NCI-H1436 treated with DMSO at 0.1 percent for 48 hours (cell line): ENCODE results near the gene FKBP1B.
A peak's percentile ranks its signal among the peaks of the same experiment; 100 is the strongest.
"Not testable (repeated sequence)": the region's sequence is repeated elsewhere in the genome, so short reads cannot be mapped to it uniquely, and the experiment has no call there.

ENCODE experiments used
- DNase-seq: peaks from one replicate; lab custom pipeline; 2025; lab: John Stamatoyannopoulos, UW

The FKBP1B gene

DNA sequence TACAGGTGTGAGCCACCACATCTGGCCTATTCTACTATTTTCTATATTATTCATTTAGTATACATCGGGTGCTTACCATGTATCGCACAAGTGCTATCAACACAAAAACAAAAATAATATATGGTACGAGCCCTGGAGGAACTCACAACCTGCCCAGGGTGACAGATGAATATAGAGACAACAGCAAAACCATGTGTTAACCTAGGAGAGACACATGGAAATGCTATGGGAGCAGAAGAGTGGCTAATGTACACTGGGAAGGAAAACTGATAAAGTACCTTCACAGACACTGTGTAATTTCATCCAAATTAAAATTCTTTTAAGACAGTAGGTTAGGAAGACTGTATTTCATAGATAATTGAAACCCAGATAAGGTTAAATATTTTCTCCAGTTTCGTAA lies 22.7 kb downstream of the FKBP1B start:
- DNase-seq: no peak

DNA sequence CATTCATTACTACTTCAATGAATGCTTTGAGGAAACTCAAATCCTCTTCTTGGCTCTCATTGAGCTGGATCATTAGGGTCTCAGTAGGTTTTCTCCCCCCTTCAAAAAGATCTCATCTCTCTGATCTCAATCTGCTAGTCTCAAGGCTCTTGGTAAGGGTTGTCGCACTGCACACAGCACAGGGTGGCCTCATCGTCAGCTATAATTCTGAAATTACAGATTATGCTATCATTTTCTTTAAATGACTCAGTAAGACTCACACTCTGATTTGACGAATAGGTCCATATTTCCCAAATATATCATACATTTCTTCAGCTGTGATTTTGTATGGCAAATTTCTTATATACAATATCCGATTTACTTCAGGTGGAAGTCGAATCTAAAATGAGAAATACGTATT lies 24.3 kb downstream of the FKBP1B start:
- DNase-seq: no peak

- no peak for DNase-seq
Observed at GRCh38 chr2:24075259-24075658, 25.7 kb downstream of the FKBP1B start.

- DNase-seq: peak; percentile 97
Observed at GRCh38 chr2:24075915-24076848, 26.6 kb downstream of the FKBP1B start, which contains the start of gene SF3B6. SF3B6 (minus strand) TSS chr2:24076326; CDS start chr2:24076229, 97 bp downstream.

- DNase-seq: no peak
Observed at GRCh38 chr2:24076849-24077534, 27.5 kb downstream of the FKBP1B start.

DNA sequence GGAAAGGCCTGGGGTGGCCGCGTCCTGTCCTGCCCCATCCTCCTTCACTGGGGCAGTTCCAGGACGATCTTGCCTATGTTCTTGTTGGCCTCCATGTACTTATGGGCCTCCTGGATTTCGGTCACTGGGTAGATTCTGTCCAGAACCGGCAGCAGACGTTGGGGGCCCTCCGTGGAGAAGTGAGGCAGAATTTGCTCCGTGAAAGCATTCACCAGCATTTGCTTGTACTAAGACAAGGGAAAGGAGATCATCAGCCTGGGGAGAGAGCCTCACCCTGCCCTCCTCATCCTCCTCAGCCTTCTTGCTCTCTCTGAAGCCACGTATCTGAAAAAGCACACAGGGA lies 28.0 kb downstream of the FKBP1B start:
- no peak for DNase-seq

GRCh38 chr2:24077879-24078278 lies 28.3 kb downstream of the FKBP1B start:
- no peak for DNase-seq

DNA sequence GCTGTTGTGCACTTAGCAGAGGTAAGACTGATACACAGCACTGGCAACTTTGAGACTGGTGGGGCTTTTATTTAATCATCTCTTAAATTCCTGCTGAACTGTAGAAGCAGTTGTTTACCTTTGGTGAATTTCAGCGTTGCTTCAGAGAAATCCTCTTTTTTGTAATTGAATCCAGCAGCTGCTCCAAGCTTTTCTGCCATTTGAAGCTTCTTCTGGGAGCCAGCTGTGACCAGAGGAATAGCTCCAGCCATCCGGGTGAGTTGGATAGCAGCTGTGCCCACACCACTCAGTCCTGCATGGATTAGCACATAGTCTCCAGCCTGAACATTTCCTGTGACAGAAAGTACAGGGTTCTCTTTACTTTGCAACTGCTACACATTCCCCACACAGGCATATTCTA lies 31.2 kb downstream of the FKBP1B start:
- DNase-seq: no peak

DNA sequence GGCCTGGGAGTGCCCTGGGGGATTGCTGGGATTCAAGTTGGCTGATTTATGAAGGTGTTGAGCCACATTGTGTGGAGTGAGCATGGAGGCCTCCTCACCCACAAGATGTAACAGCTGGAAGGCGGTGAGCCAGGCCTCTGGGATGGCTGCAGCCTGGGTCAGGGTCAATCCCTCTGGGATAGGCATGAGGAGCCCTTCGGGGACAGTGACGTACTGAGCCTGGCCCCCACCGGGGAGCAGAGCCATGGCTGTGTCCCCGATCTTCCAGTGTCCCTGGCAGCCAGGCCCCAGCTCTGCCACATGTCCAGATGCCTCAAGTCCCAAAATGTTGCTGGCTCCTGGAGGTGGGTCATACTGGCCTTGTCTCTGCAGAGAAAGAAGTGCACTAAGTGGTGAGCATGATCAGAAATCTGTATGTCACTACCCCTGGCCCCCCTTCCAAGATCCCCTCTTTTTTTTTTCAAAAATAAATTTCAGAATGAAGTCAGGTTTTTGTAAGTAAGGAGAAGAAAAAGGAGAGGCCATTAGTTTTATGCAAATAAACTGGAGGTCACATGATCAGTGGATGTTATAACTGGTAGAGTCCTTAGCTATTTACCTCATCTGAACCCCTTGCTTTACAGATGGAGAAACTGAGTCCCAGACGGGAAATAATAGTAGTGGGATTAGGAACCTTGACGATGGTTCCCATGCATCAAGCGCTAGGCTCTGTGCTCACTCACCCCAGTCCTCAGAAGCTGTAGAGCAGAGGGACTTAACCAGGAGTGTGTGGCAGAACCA lies 33.4 kb downstream of the FKBP1B start:
- DNase-seq: no peak

- peak; percentile 22 for DNase-seq
Observed at GRCh38 chr2:24083567-24084385, 34.2 kb downstream of the FKBP1B start.

- DNase-seq: peak; percentile 4
Observed at GRCh38 chr2:24084386-24085199, 35.1 kb downstream of the FKBP1B start, which contains the start of gene TP53I3. TP53I3 (minus strand) TSS chr2:24084834; CDS start chr2:24084326, 508 bp downstream.

DNA sequence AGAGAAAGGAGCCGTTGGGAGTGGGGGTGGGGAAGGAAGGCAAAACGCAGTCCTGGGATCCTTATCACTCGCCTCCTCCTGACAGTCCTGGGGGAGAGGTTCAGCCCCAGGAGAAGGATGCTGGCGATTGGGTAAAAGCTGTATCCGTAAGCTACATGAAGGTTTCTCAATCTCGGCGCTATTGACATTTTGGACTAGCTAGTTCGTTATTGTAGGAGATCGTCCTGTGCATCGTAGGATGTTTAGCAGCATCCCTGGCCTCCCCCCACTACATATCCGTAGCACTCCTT lies 35.6 kb downstream of the FKBP1B start:
- no peak for DNase-seq

DNA sequence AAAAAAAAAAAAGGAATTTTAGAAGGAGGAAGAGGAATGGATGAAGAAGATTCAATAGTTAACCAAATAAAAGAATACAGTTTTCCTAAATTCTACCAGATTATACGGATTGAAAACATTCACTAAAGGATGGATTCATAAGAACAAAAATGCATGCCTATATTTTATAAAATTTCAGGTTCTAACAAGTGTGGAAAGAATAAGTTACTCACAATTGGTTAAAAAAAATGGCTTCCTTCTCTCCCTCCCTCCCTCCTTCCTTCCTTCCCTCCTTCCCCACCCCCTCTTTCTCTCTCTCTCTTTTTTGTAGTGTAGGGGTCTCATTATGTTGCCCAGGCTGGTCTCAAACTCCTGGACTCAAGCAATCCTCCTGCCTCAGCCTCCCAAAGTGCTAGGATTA lies 36.7 kb downstream of the FKBP1B start:
- no peak for DNase-seq

DNA sequence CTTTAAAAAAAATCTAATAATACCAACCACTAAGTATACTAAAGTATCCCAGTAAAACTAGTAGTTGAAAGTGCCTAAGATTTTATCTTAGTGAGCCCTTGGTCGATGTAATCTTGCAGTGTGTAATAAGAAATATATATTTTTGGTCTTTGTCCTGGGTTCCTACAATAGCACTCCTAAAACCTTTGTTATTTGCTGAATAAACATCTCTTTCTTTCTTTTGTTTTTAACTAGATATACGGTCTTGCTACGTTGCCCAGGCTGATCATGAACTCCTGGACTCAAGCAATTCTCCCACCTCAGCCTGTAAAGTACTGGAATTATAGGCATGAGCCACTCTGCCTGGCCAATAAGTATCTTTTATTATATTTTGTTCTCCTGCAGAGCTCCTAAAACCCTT lies 37.5 kb downstream of the FKBP1B start:
- DNase-seq: no peak

GRCh38 chr2:24088821-24089359 lies 39.3 kb downstream of the FKBP1B start:
- no peak for DNase-seq

- DNase-seq: not testable (repeated sequence)
Observed at GRCh38 chr2:24093270-24093669, 43.7 kb downstream of the FKBP1B start.

DNA sequence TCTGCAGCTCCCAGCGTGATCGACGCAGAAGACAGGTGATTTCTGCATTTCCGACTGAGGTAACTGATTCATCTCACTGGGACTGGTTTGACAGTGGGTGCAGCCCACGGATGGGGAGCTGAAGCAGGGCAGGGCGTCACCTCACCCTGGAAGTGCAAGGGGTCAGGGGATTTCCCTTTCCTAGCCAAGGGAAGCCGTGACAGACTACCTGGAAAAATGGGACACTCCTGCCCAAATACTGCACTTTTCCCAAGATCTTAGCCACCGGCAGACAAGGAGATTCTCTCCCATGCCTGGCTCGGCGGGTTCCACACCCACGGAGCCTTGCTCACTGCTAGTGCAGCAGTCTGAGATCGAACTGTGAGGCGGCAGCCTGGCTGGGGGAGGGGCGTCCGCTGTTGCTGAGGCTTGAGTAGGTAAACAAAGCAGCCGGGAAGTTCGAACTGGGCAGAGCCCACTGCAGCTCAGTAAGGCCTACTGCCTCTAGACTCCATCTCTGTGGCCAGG lies 45.7 kb downstream of the FKBP1B start:
- DNase-seq: not testable (repeated sequence)

- not testable (repeated sequence) for DNase-seq
Observed at GRCh38 chr2:24100732-24101131, 51.2 kb downstream of the FKBP1B start.

DNA sequence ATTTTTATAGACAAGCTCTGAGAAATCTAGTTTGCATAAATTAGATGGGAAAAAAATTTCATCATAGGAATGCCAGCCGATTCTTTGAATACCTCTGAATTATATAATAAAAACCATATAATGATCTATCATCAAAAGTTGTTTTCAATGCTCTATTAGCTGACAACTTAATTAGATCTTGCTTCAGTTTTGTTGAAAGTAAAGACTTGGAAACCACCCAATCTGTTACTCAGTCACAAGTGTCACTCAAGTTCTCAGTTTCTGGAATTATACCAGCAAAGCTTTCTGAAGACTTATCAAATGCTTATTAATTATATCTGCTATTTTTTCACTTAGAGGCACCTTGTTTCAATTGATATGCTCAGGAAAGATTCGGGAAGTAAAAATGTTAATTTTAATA lies 52.5 kb downstream of the FKBP1B start:
- DNase-seq: no peak

- no peak for DNase-seq
Observed at GRCh38 chr2:24102677-24103076, 53.1 kb downstream of the FKBP1B start.
